HUES64 (cell line): ENCODE results near the gene LIN37.
"Not testable (repeated sequence)": the region's sequence is repeated elsewhere in the genome, so short reads cannot be mapped to it uniquely, and the experiment has no call there.

Experiments used
- H3K27ac ChIP-seq: 2 replicates; pipeline ENCODE4 v1.7.0; 2013; ENCODE audit warnings: low read depth, low read length, inconsistent platforms
- H3K27me3 ChIP-seq: 2 replicates; pipeline ENCODE4 v1.6.1; 2013; ENCODE audit warnings: mild to moderate bottlenecking, low read length; ENCODE audit not compliant: insufficient read depth
- H3K36me3 ChIP-seq: 2 replicates; pipeline ENCODE4 v1.6.1; 2013; ENCODE audit warnings: mild to moderate bottlenecking, low read length; ENCODE audit not compliant: insufficient read depth
- H3K4me1 ChIP-seq: 2 replicates; pipeline ENCODE4 v1.6.1; 2013; ENCODE audit warnings: mild to moderate bottlenecking, low read length, moderate library complexity; ENCODE audit not compliant: insufficient read depth
- H3K4me3 ChIP-seq: 2 replicates; pipeline ENCODE4 v1.5.1; 2013; ENCODE audit warnings: mild to moderate bottlenecking, low read length, moderate library complexity
- H3K9ac ChIP-seq: 2 replicates; pipeline ENCODE4 v1.6.1; 2013; ENCODE audit warnings: mild to moderate bottlenecking, low read depth, low read length
- H3K9me3 ChIP-seq: 2 replicates; pipeline ENCODE4 v1.6.1; 2013; ENCODE audit warnings: low read depth, low read length; ENCODE audit not compliant: insufficient read depth
- WGBS: fragments of 150-250, 120-280 bp; methylation state at CpG from one replicate; pipeline ENCODE4 v1.1.7; 2013; ENCODE audit warnings: missing lambda C conversion rate; 5-methylcytosine and 5-hydroxymethylcytosine counted together

LIN37 gene

GRCh38 chr19:35721374-35721773, 27.0 kb upstream of the LIN37 start:
- WGBS: 96% methylated on average over 16 of the region's 16 CpGs
- no peaks in the 10 kb centered on the region for H3K27me3 ChIP-seq
- H3K4me1 ChIP-seq: peaks cover 5% of the 10 kb centered on the region; the same call in 1 of the 2 replicates
- H3K27ac ChIP-seq: no peak overlapping the region
- H3K9me3 ChIP-seq: no peaks in the 10 kb centered on the region
- peaks cover 63% of the 10 kb centered on the region for H3K36me3 ChIP-seq
- H3K9ac ChIP-seq: no peak overlapping the region
- no peak overlapping the region for H3K4me3 ChIP-seq

DNA sequence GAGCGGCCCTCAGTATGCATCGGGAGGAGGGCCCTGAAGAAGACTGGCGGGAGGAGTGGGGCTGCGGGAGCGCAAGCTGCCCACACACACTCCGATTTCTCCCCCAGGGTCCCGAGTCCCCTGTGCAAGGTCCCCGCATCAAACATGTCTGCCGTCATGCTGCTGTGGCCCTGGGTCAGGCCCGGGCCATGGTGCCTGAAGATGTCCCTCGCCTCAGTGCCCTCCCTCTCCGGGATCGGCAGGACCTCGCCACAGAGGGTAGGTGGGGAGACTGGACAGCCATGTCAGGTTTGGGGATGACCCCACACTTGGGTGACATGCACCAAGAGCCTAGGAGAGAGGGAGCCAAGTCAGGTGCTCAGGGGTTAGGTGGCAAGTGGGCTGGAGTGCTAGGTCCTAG, 25.9 kb upstream of the LIN37 start:
- Histone ChIP-seq H3K9me3 (no peaks in the 10 kb centered on the region), H3K9ac (no peak overlapping the region), H3K4me3 (no peak overlapping the region), H3K36me3 (peaks cover 72% of the 10 kb centered on the region), H3K27me3 (no peaks in the 10 kb centered on the region), H3K27ac (no peak overlapping the region), H3K4me1 (peaks cover 5% of the 10 kb centered on the region; the same call in 1 of the 2 replicates)
- WGBS: 95% methylated on average over 14 of the region's 14 CpGs

- WGBS: 95% methylated on average over 16 of the region's 16 CpGs
- no peak overlapping the region for H3K27ac ChIP-seq
- H3K9ac ChIP-seq: no peak overlapping the region
- no peaks in the 10 kb centered on the region for H3K27me3 ChIP-seq
- H3K4me1 ChIP-seq: peaks cover 5% of the 10 kb centered on the region; the same call in 1 of the 2 replicates
- peaks cover 76% of the 10 kb centered on the region for H3K36me3 ChIP-seq
- H3K4me3 ChIP-seq: no peak overlapping the region
- no peaks in the 10 kb centered on the region for H3K9me3 ChIP-seq
These were observed 25.5 kb upstream of the LIN37 start for GRCh38 chr19:35722897-35723296.

- no peaks in the 10 kb centered on the region for H3K9me3 ChIP-seq
- peaks cover 5% of the 10 kb centered on the region; the same call in 1 of the 2 replicates for H3K4me1 ChIP-seq
- H3K9ac ChIP-seq: no peak overlapping the region
- H3K27me3 ChIP-seq: no peaks in the 10 kb centered on the region
- no peak overlapping the region for H3K27ac ChIP-seq
- peaks cover 84% of the 10 kb centered on the region for H3K36me3 ChIP-seq
- no peak overlapping the region for H3K4me3 ChIP-seq
- 97% methylated on average over 24 of the region's 24 CpGs for whole genome bisulfite sequencing
These were observed 24.7 kb upstream of the LIN37 start for GRCh38 chr19:35723671-35724070.

DNA sequence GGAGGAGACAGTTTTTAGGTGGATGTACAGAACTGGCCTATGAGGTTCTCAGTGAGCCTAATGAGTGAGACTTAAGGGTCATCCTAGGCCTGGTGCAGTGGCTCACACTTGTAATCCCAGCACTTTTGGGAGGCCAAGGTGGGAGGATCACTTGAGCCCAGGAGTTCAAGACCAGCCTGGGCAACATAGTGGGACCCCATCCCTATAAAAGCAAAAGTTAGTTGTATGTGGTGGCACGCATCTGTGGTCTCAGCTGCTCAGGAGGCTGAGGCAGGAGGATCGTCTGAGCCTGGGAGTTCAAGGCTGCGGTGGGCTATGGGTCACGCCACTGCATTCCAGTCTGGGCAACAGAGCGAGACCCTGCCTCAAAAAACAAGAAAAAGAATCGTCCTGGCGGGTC, 24.2 kb upstream of the LIN37 start:
- H3K4me1 ChIP-seq, H3K27ac ChIP-seq, H3K27me3 ChIP-seq, H3K4me3 ChIP-seq, H3K9ac ChIP-seq, H3K9me3 ChIP-seq: not testable (repeated sequence)
- WGBS: 92% methylated on average over 7 of the region's 7 CpGs
- H3K36me3 ChIP-seq: peaks cover 88% of the 10 kb centered on the region

DNA sequence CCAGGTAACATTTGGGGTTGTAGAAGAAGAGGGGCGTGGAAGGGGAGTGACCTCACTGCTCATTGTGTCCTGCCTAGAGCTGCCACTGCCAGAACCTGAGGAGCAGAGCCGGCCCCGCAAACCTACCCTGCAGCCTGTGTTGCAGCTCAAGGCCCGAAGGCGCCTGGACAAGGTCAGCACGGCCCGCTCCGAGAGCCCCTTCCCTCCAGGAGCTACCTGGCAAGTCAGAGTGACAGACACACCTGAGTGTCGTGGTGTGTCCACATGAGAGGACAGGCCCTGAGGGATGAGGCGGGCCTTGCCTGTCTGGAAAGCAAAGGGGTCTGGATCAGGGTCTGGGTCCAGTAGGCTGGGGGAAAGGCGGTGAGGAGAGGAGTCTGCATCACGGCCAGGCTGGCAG, 23.8 kb upstream of the LIN37 start:
- Histone ChIP-seq H3K36me3 (peaks cover 93% of the 10 kb centered on the region), H3K27me3 (no peaks in the 10 kb centered on the region), H3K4me1 (no peaks in the 10 kb centered on the region), H3K4me3 (no peak overlapping the region), H3K9ac (no peak overlapping the region), H3K27ac (no peak overlapping the region), H3K9me3 (no peaks in the 10 kb centered on the region)
- 95% methylated on average over 12 of the region's 12 CpGs for WGBS

DNA sequence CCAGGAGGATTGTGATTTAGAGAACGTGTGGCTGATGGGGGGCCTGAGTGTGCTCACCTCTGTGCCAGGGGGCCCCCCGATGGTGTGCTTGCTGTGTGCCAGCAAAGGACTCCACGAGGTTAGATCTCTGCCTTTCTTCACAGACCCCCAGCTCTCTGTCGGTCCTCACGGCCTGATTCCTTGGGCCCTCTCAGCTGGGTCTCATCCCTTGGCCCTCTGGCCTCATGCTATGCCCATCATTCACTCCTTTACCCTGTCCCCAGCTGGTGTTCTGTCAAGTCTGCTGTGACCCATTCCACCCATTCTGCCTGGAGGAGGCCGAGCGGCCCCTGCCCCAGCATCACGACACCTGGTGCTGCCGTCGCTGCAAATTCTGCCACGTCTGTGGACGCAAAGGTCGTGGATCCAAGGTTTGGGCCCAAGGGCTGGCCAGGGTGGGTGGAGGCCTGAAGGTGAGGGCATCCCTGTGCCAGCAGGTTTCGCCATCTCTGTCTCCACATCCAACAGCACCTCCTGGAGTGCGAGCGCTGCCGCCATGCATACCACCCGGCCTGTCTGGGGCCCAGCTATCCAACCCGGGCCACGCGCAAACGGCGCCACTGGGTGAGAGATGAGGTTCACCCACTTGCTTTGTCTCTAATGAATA, 23.0 kb upstream of the LIN37 start:
- Histone ChIP-seq H3K27me3 (no peaks in the 10 kb centered on the region), H3K36me3 (peaks cover 95% of the 10 kb centered on the region), H3K4me3 (no peak overlapping the region), H3K9me3 (no peaks in the 10 kb centered on the region), H3K9ac (no peak overlapping the region), H3K4me1 (no peaks in the 10 kb centered on the region), H3K27ac (no peak overlapping the region)
- 96% methylated on average over 23 of the region's 23 CpGs for WGBS

DNA sequence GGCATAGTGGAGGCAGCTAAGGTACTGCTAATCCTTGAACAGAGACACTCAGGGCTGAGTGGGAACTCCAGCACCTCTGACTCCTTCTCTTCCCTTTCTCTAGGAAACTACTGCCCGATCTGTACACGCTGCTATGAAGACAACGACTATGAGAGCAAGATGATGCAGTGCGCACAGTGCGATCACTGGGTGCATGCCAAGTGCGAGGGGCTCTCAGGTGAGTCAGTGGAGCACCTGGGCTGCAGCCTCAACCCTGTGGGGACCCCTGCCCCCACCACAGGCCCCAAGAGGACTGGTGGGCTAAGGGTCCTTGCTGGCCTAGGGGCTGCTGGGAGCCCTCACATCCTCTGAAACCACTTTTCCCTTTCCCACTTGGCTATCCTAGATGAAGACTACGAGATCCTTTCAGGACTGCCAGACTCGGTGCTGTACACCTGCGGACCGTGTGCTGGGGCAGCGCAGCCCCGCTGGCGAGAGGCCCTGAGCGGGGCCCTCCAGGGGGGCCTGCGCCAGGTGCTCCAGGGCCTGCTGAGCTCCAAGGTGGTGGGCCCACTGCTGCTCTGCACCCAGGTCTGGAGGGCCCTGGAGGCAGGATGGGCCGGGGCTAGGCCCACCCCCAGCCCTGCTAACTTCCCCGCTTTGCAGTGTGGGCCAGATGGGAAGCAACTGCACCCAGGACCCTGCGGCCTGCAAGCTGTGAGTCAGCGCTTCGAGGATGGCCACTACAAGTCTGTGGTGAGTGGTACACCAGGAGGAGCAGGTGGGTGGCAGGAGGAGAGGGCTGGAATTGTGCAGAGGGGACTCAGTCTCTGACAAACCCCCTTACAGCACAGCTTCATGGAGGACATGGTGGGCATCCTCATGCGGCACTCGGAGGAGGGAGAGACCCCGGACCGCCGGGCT, 21.1 kb upstream of the LIN37 start:
- H3K9me3 ChIP-seq: no peaks in the 10 kb centered on the region
- no peaks in the 10 kb centered on the region for H3K4me1 ChIP-seq
- no peak overlapping the region for H3K4me3 ChIP-seq
- peaks cover 96% of the 10 kb centered on the region for H3K36me3 ChIP-seq
- H3K9ac ChIP-seq: no peak overlapping the region
- no peaks in the 10 kb centered on the region for H3K27me3 ChIP-seq
- 96% methylated on average over 25 of the region's 25 CpGs for WGBS
- H3K27ac ChIP-seq: no peak overlapping the region

- Histone ChIP-seq H3K9me3 (no peaks in the 10 kb centered on the region), H3K27ac (no peak overlapping the region), H3K27me3 (no peaks in the 10 kb centered on the region), H3K4me1 (no peaks in the 10 kb centered on the region), H3K9ac (no peak overlapping the region), H3K36me3 (peaks cover 91% of the 10 kb centered on the region), H3K4me3 (no peak overlapping the region)
- 95% methylated on average over 19 of the region's 19 CpGs for whole genome bisulfite sequencing
These were observed 20.2 kb upstream of the LIN37 start for GRCh38 chr19:35727956-35728706.

DNA sequence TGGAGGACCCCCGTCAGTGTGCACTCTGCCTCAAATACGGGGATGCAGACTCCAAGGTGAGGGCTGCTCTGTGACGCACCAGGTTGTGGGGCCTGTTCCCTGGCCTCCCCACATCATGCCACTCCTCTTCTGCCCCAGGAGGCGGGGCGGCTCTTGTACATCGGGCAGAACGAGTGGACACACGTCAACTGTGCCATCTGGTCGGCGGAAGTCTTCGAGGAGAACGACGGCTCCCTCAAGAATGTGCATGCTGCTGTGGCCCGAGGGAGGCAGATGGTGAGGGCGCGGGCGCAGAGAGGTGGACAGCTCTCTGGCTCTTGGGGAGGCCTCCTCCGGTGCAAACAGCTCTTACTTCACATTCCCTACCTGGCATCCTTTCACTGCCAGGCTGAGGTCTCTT, 19.4 kb upstream of the LIN37 start:
- Histone ChIP-seq H3K9me3 (no peaks in the 10 kb centered on the region), H3K4me3 (no peak overlapping the region), H3K36me3 (peaks cover 90% of the 10 kb centered on the region), H3K4me1 (no peaks in the 10 kb centered on the region), H3K27ac (no peak overlapping the region), H3K27me3 (no peaks in the 10 kb centered on the region), H3K9ac (no peak overlapping the region)
- WGBS: 96% methylated on average over 18 of the region's 18 CpGs

GRCh38 chr19:35729763-35730162, 18.6 kb upstream of the LIN37 start:
- Histone ChIP-seq H3K4me3 (no peak overlapping the region), H3K9me3 (no peaks in the 10 kb centered on the region), H3K36me3 (peaks cover 90% of the 10 kb centered on the region), H3K27me3 (no peaks in the 10 kb centered on the region), H3K9ac (no peak overlapping the region), H3K27ac (no peak overlapping the region), H3K4me1 (no peaks in the 10 kb centered on the region)
- 95% methylated on average over 11 of the region's 11 CpGs for WGBS
